HEK293 (cell line): ENCODE data around the gene PPP2R2B.

Experiments
- CTCF ChIA-PET: fragments of 350-600 bp; formaldehyde crosslinking; extraction: SDS; loops from one replicate; lab custom pipeline; 2021; ENCODE audit warnings: antibody characterized with exemption; lab: Yijun Ruan, JAX
- POLR2A ChIA-PET: fragments of 300-600 bp; formaldehyde crosslinking; extraction: SDS; loops from one replicate; lab custom pipeline; 2020; ENCODE audit warnings: antibody characterized with exemption, inconsistent platforms; lab: Yijun Ruan, JAX
- H3K27ac ChIP-seq: fragments of 200-500 bp; sonication (Bioruptor generic); 2 replicates; pipeline ENCODE4 v1.5.1; 2014; ENCODE audit warnings: low read depth, low read length, control low read depth, inconsistent platforms; ENCODE audit errors: extremely low read depth
- H3K36me3 ChIP-seq, 2 experiments: fragments of 200-500 bp in 1 of 2; sonication (Bioruptor generic) in 1 of 2; 1 replicate in 1 of 2; 2 replicates in 1 of 2; pipeline ENCODE4 v1.5.1; 2014 to 2017; ENCODE audit warnings: inconsistent platforms in 2 of 2, low read length in 2 of 2; ENCODE audit not compliant: control insufficient read depth in 2 of 2, insufficient read depth in 1 of 2
- H3K4me1 ChIP-seq: fragments of 200-500 bp; sonication (Bioruptor generic); 2 replicates; pipeline ENCODE4 v1.5.1; 2014; ENCODE audit warnings: mild to moderate bottlenecking, low read length, inconsistent platforms; ENCODE audit not compliant: control insufficient read depth, insufficient read depth
- H3K4me3 ChIP-seq: 2 replicates; pipeline ENCODE4 v1.5.1; 2011; ENCODE audit warnings: low read depth, mild to moderate bottlenecking, control low read depth, low read length, moderate library complexity
- H3K9me3 ChIP-seq: fragments of 200-500 bp; sonication (Bioruptor generic); 2 replicates; pipeline ENCODE4 v1.5.1; 2014; ENCODE audit warnings: low read depth, low read length, inconsistent platforms; ENCODE audit not compliant: control insufficient read depth, insufficient read depth
- BCL11A ChIP-seq: fragments of 450-650 bp; formaldehyde crosslinking; IDR thresholded peaks from 2 replicates; pipeline ENCODE4 v1.5.1; 2016; ENCODE audit warnings: low read depth, missing biosample characterization, missing genetic modification characterization
- BCL6B ChIP-seq: fragments of 450-650 bp; formaldehyde crosslinking; IDR thresholded peaks from 2 replicates; pipeline ENCODE4 v1.5.1; 2017; ENCODE audit warnings: missing biosample characterization, missing genetic modification characterization
- GFI1B ChIP-seq: fragments of 450-650 bp; formaldehyde crosslinking; IDR thresholded peaks from 2 replicates; pipeline ENCODE4 v1.5.1; 2016; ENCODE audit warnings: missing biosample characterization, missing genetic modification characterization
- GLIS1 ChIP-seq: fragments of 450-650 bp; formaldehyde crosslinking; IDR thresholded peaks from 2 replicates; pipeline ENCODE4 v1.5.1; 2016; ENCODE audit warnings: missing biosample characterization, missing genetic modification characterization
- HIC1 ChIP-seq: fragments of 450-650 bp; formaldehyde crosslinking; IDR thresholded peaks from 2 replicates; pipeline ENCODE4 v1.5.1; 2016; ENCODE audit warnings: missing biosample characterization, missing genetic modification characterization
- KLF16 ChIP-seq: fragments of 450-650 bp; formaldehyde crosslinking; IDR thresholded peaks from 2 replicates; pipeline ENCODE4 v1.5.1; 2017; ENCODE audit warnings: missing biosample characterization, missing genetic modification characterization
- MZF1 ChIP-seq: fragments of 450-650 bp; formaldehyde crosslinking; IDR thresholded peaks from 2 replicates; pipeline ENCODE4 v1.5.1; 2017; ENCODE audit warnings: missing biosample characterization, missing genetic modification characterization, borderline replicate concordance
- OVOL3 ChIP-seq: fragments of 450-650 bp; formaldehyde crosslinking; IDR thresholded peaks from 2 replicates; pipeline ENCODE4 v1.5.1; 2016; ENCODE audit warnings: missing biosample characterization, missing genetic modification characterization
- RBAK ChIP-seq: fragments of 450-650 bp; formaldehyde crosslinking; IDR thresholded peaks from 2 replicates; pipeline ENCODE4 v1.5.1; 2016; ENCODE audit warnings: missing biosample characterization, missing genetic modification characterization
- SCRT1 ChIP-seq: fragments of 450-650 bp; formaldehyde crosslinking; IDR thresholded peaks from 2 replicates; pipeline ENCODE4 v1.5.1; 2016; ENCODE audit warnings: missing biosample characterization, missing genetic modification characterization, borderline replicate concordance
- SCRT2 ChIP-seq: fragments of 450-650 bp; formaldehyde crosslinking; IDR thresholded peaks from 2 replicates; pipeline ENCODE4 v1.5.1; 2016; ENCODE audit warnings: missing biosample characterization, missing genetic modification characterization
- SETDB1 ChIP-seq: IDR thresholded peaks from one replicate; pipeline ENCODE4 v1.6.1; 2017; ENCODE audit warnings: mild to moderate bottlenecking, low read length, moderate library complexity, mixed read lengths; ENCODE audit not compliant: insufficient read length
- WT1 ChIP-seq: fragments of 450-650 bp; formaldehyde crosslinking; IDR thresholded peaks from 2 replicates; pipeline ENCODE4 v1.5.1; 2016; ENCODE audit warnings: missing biosample characterization, missing genetic modification characterization
- ZBTB10 ChIP-seq: fragments of 450-650 bp; formaldehyde crosslinking; IDR thresholded peaks from 2 replicates; pipeline ENCODE4 v1.5.1; 2016; ENCODE audit warnings: missing biosample characterization, missing genetic modification characterization
- ZFHX2 ChIP-seq: fragments of 450-650 bp; formaldehyde crosslinking; conservative IDR thresholded peaks from 2 replicates; pipeline ENCODE4 v1.5.1; 2016; ENCODE audit warnings: missing biosample characterization, missing genetic modification characterization
- ZNF114 ChIP-seq: fragments of 450-650 bp; formaldehyde crosslinking; IDR thresholded peaks from 2 replicates; pipeline ENCODE4 v1.5.0; 2017; ENCODE audit warnings: missing biosample characterization, missing genetic modification characterization
- ZNF146 ChIP-seq: fragments of 450-650 bp; formaldehyde crosslinking; IDR thresholded peaks from 2 replicates; pipeline ENCODE4 v1.5.1; 2016; ENCODE audit warnings: missing biosample characterization, missing genetic modification characterization
- ZNF174 ChIP-seq: fragments of 450-650 bp; formaldehyde crosslinking; IDR thresholded peaks from 2 replicates; pipeline ENCODE4 v1.5.0; 2017; ENCODE audit warnings: missing biosample characterization, mild to moderate bottlenecking, missing genetic modification characterization
- ZNF2 ChIP-seq: fragments of 450-650 bp; formaldehyde crosslinking; IDR thresholded peaks from 2 replicates; pipeline ENCODE4 v1.5.1; 2016; ENCODE audit warnings: missing biosample characterization, missing genetic modification characterization
- ZNF335 ChIP-seq: fragments of 450-650 bp; formaldehyde crosslinking; conservative IDR thresholded peaks from 2 replicates; pipeline ENCODE4 v1.5.1; 2016; ENCODE audit warnings: missing biosample characterization, missing genetic modification characterization
- ZNF404 ChIP-seq: fragments of 450-650 bp; formaldehyde crosslinking; IDR thresholded peaks from 2 replicates; pipeline ENCODE4 v1.5.1; 2017; ENCODE audit warnings: missing biosample characterization, missing genetic modification characterization
- ZNF48 ChIP-seq: fragments of 450-650 bp; formaldehyde crosslinking; IDR thresholded peaks from 2 replicates; pipeline ENCODE4 v1.5.1; 2016; ENCODE audit warnings: missing biosample characterization, missing genetic modification characterization
- ZNF501 ChIP-seq: fragments of 450-650 bp; formaldehyde crosslinking; IDR thresholded peaks from 2 replicates; pipeline ENCODE4 v1.5.1; 2016; ENCODE audit warnings: missing biosample characterization, missing genetic modification characterization
- ZNF514 ChIP-seq: fragments of 450-650 bp; formaldehyde crosslinking; IDR thresholded peaks from 2 replicates; pipeline ENCODE4 v1.5.1; 2016; ENCODE audit warnings: missing biosample characterization, missing genetic modification characterization
- ZNF624 ChIP-seq: fragments of 450-650 bp; formaldehyde crosslinking; IDR thresholded peaks from 2 replicates; pipeline ENCODE4 v1.5.1; 2017; ENCODE audit warnings: missing biosample characterization, missing genetic modification characterization
- ZNF639 ChIP-seq: fragments of 450-650 bp; formaldehyde crosslinking; IDR thresholded peaks from 2 replicates; pipeline ENCODE4 v1.5.1; 2016; ENCODE audit warnings: missing biosample characterization, missing genetic modification characterization
- ZSCAN30 ChIP-seq: fragments of 450-650 bp; IDR thresholded peaks from 2 replicates; pipeline ENCODE4 v1.5.1; 2018; ENCODE audit warnings: missing biosample characterization, mild to moderate bottlenecking, missing genetic modification characterization, moderate library complexity

The PPP2R2B gene

GRCh38 chr5:146799231-146799630 lies 79.3 kb downstream of the PPP2R2B start (continued):
- no peak for TF ChIP-seq ZNF404
- TF ChIP-seq ZNF146 (tag by site-specific recombination) = no peak
- no peak for TF ChIP-seq SCRT2 (tag by site-specific recombination)
- no peak for TF ChIP-seq ZNF2 (tag by site-specific recombination)
- no peak for TF ChIP-seq WT1 (tag by site-specific recombination)
- no peak for TF ChIP-seq ZBTB10
- no peak for TF ChIP-seq ZNF114 (tag by site-specific recombination)

- no peak overlapping the region for H3K4me3 ChIP-seq
- H3K27ac ChIP-seq = no peak overlapping the region
- H3K36me3 ChIP-seq = no peaks in the 10 kb centered on the region
- ChIA-PET CTCF (interaction anchor here (0.8 kb wide), 1 partner anchor 168 kb away, joined by 3 read pairs; no protein-coding TSS in a partner anchor), POLR2A (no interaction called here)
- no peaks in the 10 kb centered on the region for H3K4me1 ChIP-seq
- TF ChIP-seq GFI1B (tag by site-specific recombination) (no peak), OVOL3 (tag by site-specific recombination) (no peak), ZSCAN30 (tag by site-specific recombination) (no peak), SCRT1 (tag by site-specific recombination) (no peak), RBAK (tag by site-specific recombination) (no peak), BCL6B (no peak), ZNF624 (tag by site-specific recombination) (no peak), HIC1 (tag by site-specific recombination) (no peak), ZNF639 (tag by site-specific recombination) (no peak), MZF1 (no peak), ZNF48 (no peak), ZNF514 (tag by site-specific recombination) (no peak), SETDB1 (no peak), ZFHX2 (no peak), ZNF335 (no peak), GLIS1 (tag by site-specific recombination) (no peak), BCL11A (tag by site-specific recombination) (no peak), KLF16 (no peak), ZNF174 (tag by site-specific recombination) (no peak), ZNF501 (tag by site-specific recombination) (no peak)
- H3K9me3 ChIP-seq = no peaks in the 10 kb centered on the region
These were observed 80.9 kb downstream of the PPP2R2B start for GRCh38 chr5:146797658-146798057.
